Large intestine (tissue), 12 donors: Measurements from ENCODE around the gene COX7A1. TPM values are rescaled to one million over a fixed set of nuclear protein-coding genes. Genes with fewer than 3 reads are reported as not detected.
"Not testable (repeated sequence)": the region's sequence is repeated elsewhere in the genome, so short reads cannot be mapped to it uniquely, and the experiment has no call there.

Source experiments
- DNase-seq, 2 donors: peaks; one replicate each; pipeline versions ENCODE4 v3.0.0 to v3.0.0-alpha.2; 2013
- H3K27ac ChIP-seq: one replicate; pipeline ENCODE4 v1.5.1; 2013; ENCODE audit warnings: low read length
- H3K27me3 ChIP-seq: 2 replicates; pipeline ENCODE4 v1.6.1; 2013; ENCODE audit warnings: low read length; ENCODE audit not compliant: control insufficient read depth, insufficient read depth
- H3K36me3 ChIP-seq: 2 replicates; pipeline ENCODE4 v1.6.1; 2013; ENCODE audit warnings: low read length; ENCODE audit not compliant: control insufficient read depth, insufficient read depth
- H3K4me1 ChIP-seq: one replicate; pipeline ENCODE4 v1.6.1; 2013; ENCODE audit warnings: low read length; ENCODE audit not compliant: control insufficient read depth, insufficient read depth
- H3K4me3 ChIP-seq: one replicate; pipeline ENCODE4 v1.5.1; 2013; ENCODE audit warnings: low read length
- H3K9me3 ChIP-seq: one replicate; pipeline ENCODE4 v1.6.1; 2013; ENCODE audit warnings: mild to moderate bottlenecking, low read depth, low read length, moderate library complexity; ENCODE audit not compliant: control insufficient read depth
- WGBS: methylation state at CpG from one replicate; pipeline ENCODE4 v1.1.5; 2013; ENCODE audit warnings: low lambda C conversion rate; ENCODE audit not compliant: insufficient coverage; 5-methylcytosine and 5-hydroxymethylcytosine counted together
- long read RNA-seq, 11 donors: transcript quantifications; one replicate each; lab custom pipeline, GENCODE V29; 2026
- polyA plus RNA-seq: library from polyadenylated mRNA; unstranded; fragments of 120-200 nt; gene quantifications from one replicate; pipeline ENCODE4 v1.2.1, GENCODE V29; 2013

COX7A1 gene
- 11.5 TPM for polyA plus RNA-seq
- long read RNA-seq, donor 1, transcript COX7A1-201 (4 exons, 762 nt) = major isoform, 8 of 10 reads
- long read RNA-seq, donor 1, partial matches to known transcripts = 0 of 10 reads
- long read RNA-seq, donor 1, other reads (novel, unspliced or antisense) = 0 of 10 reads
- long read RNA-seq, donor 2, transcript COX7A1-201 (4 exons, 762 nt) = major isoform, 9 of 10 reads
- long read RNA-seq, donor 2, partial matches to known transcripts = 0 of 10 reads
- long read RNA-seq, donor 2, other reads (novel, unspliced or antisense) = 0 of 10 reads
- long read RNA-seq, donor 3 = 0 reads
- long read RNA-seq, donor 4, partial matches to known transcripts = 0 of 1 reads
- long read RNA-seq, donor 4, other reads (novel, unspliced or antisense) = 0 of 1 reads
- long read RNA-seq, donor 5, transcript COX7A1-201 (4 exons, 762 nt) = major isoform, 14 of 15 reads
- long read RNA-seq, donor 5, partial matches to known transcripts = 0 of 15 reads
- long read RNA-seq, donor 5, other reads (novel, unspliced or antisense) = 0 of 15 reads
- long read RNA-seq, donor 6, transcript COX7A1-201 (4 exons, 762 nt) = major isoform, 13 of 14 reads
- long read RNA-seq, donor 6, partial matches to known transcripts = 0 of 14 reads
- long read RNA-seq, donor 6, other reads (novel, unspliced or antisense) = 0 of 14 reads
- long read RNA-seq, donor 7, transcript COX7A1-201 (4 exons, 762 nt) = major isoform, 14 of 16 reads
- long read RNA-seq, donor 7, partial matches to known transcripts = 0 of 16 reads
- long read RNA-seq, donor 7, other reads (novel, unspliced or antisense) = 0 of 16 reads
- long read RNA-seq, donor 8, transcript COX7A1-201 (4 exons, 762 nt) = major isoform, 22 of 22 reads
- long read RNA-seq, donor 8, partial matches to known transcripts = 0 of 22 reads
- long read RNA-seq, donor 8, other reads (novel, unspliced or antisense) = 0 of 22 reads
- long read RNA-seq, donor 9, transcript COX7A1-201 (4 exons, 762 nt) = major isoform, 16 of 16 reads
- long read RNA-seq, donor 9, partial matches to known transcripts = 0 of 16 reads
- long read RNA-seq, donor 9, other reads (novel, unspliced or antisense) = 0 of 16 reads
- long read RNA-seq, donor 10, transcript COX7A1-201 (4 exons, 762 nt) = major isoform, 13 of 15 reads
- long read RNA-seq, donor 10, partial matches to known transcripts = 0 of 15 reads
- long read RNA-seq, donor 10, other reads (novel, unspliced or antisense) = 0 of 15 reads
- long read RNA-seq, donor 11, transcript COX7A1-201 (4 exons, 762 nt) = major isoform, 7 of 7 reads
- long read RNA-seq, donor 11, partial matches to known transcripts = 0 of 7 reads
- long read RNA-seq, donor 11, other reads (novel, unspliced or antisense) = 0 of 7 reads

GRCh38 chr19:36152352-36153091 lies at the start of gene COX7A1:
TSS of gene COX7A1 (minus strand) at chr19:36152447. CDS start at chr19:36152407, 40 bp downstream.
- Histone ChIP-seq H3K4me3 (peak within 1 kb of the TSS; percentile 42), H3K36me3 (peaks cover 41% of the 10 kb centered on the region)
- WGBS = 84% methylated on average over 3 of the region's 40 CpGs

GRCh38 chr19:36201684-36202083 lies 49.4 kb upstream of the COX7A1 start:
- Histone ChIP-seq H3K27ac (no peak overlapping the region), H3K4me3 (no peak overlapping the region), H3K27me3 (no peaks in the 10 kb centered on the region), H3K9me3 (no peaks in the 10 kb centered on the region), H3K36me3 (peaks cover 3% of the 10 kb centered on the region), H3K4me1 (no peaks in the 10 kb centered on the region)
- no peak for DNase-seq
- no CpG with 5 or more reads among the region's 6 CpGs for WGBS

More at GRCh38 chr19:36152352-36153091, at the start of gene COX7A1:
- H3K9me3 ChIP-seq = no peaks in the 10 kb centered on the region
- H3K4me1 ChIP-seq = no peaks in the 10 kb centered on the region
- H3K27ac ChIP-seq = peak within 1 kb of the TSS; percentile 75
- DNase-seq = peak in 1 of 2 donors; percentile 23
- no peaks in the 10 kb centered on the region for H3K27me3 ChIP-seq

- Histone ChIP-seq H3K27ac (no peak overlapping the region), H3K4me3 (no peak overlapping the region), H3K9me3 (no peaks in the 10 kb centered on the region), H3K36me3 (peaks cover 18% of the 10 kb centered on the region), H3K27me3 (no peaks in the 10 kb centered on the region), H3K4me1 (no peaks in the 10 kb centered on the region)
- no peak for DNase-seq
- 95% methylated on average over 2 of the region's 2 CpGs for WGBS
Observed at GRCh38 chr19:36198119-36198518, 45.9 kb upstream of the COX7A1 start.

GRCh38 chr19:36196249-36196648 lies 44.0 kb upstream of the COX7A1 start:
- DNase-seq = no peak
- no peaks in the 10 kb centered on the region for H3K27me3 ChIP-seq
- 80% methylated on average over 1 of the region's 2 CpGs for WGBS
- H3K4me3 ChIP-seq = no peak overlapping the region
- no peak overlapping the region for H3K27ac ChIP-seq
- H3K4me1 ChIP-seq = no peaks in the 10 kb centered on the region
- no peaks in the 10 kb centered on the region for H3K9me3 ChIP-seq
- peaks cover 15% of the 10 kb centered on the region for H3K36me3 ChIP-seq

- H3K27me3 ChIP-seq, DNase-seq, H3K4me3 ChIP-seq, H3K9me3 ChIP-seq, H3K27ac ChIP-seq, H3K4me1 ChIP-seq: not testable (repeated sequence)
- WGBS = no CpG with 5 or more reads among the region's 5 CpGs
- peaks cover 12% of the 10 kb centered on the region for H3K36me3 ChIP-seq
Observed at GRCh38 chr19:36186722-36187121, 34.5 kb upstream of the COX7A1 start.

GRCh38 chr19:36183245-36183628 lies 31.0 kb upstream of the COX7A1 start:
- H3K4me3 ChIP-seq = no peak overlapping the region
- no peak overlapping the region for H3K27ac ChIP-seq
- H3K4me1 ChIP-seq = no peaks in the 10 kb centered on the region
- WGBS = no CpG with 5 or more reads among the region's 10 CpGs
- peaks cover 12% of the 10 kb centered on the region for H3K36me3 ChIP-seq
- no peaks in the 10 kb centered on the region for H3K9me3 ChIP-seq
- no peaks in the 10 kb centered on the region for H3K27me3 ChIP-seq
- DNase-seq = no peak

GRCh38 chr19:36182612-36183244 lies 30.5 kb upstream of the COX7A1 start:
- no peaks in the 10 kb centered on the region for H3K4me1 ChIP-seq
- no peaks in the 10 kb centered on the region for H3K9me3 ChIP-seq
- no peaks in the 10 kb centered on the region for H3K27me3 ChIP-seq
- DNase-seq = no peak
- no peak overlapping the region for H3K27ac ChIP-seq
- peaks cover 12% of the 10 kb centered on the region for H3K36me3 ChIP-seq
- no peak overlapping the region for H3K4me3 ChIP-seq
- WGBS = 100% methylated on average over 1 of the region's 17 CpGs

- H3K27ac ChIP-seq, H3K27me3 ChIP-seq, H3K4me1 ChIP-seq, DNase-seq, H3K4me3 ChIP-seq, H3K9me3 ChIP-seq: not testable (repeated sequence)
- no CpG with 5 or more reads among the region's 2 CpGs for WGBS
- peaks cover 12% of the 10 kb centered on the region for H3K36me3 ChIP-seq
Observed at GRCh38 chr19:36179077-36179476, 26.8 kb upstream of the COX7A1 start.

- DNase-seq, H3K36me3 ChIP-seq, H3K9me3 ChIP-seq, H3K27me3 ChIP-seq, H3K27ac ChIP-seq, H3K4me3 ChIP-seq: not testable (repeated sequence)
- no CpG with 5 or more reads among the region's 8 CpGs for WGBS
- peaks cover 12% of the 10 kb centered on the region for H3K4me1 ChIP-seq
Observed at GRCh38 chr19:36173846-36174245, 21.6 kb upstream of the COX7A1 start.
